SU-DHL-6 (cell line): ENCODE measurements around the gene CHST1.

Experiments
- H2AFZ ChIP-seq: fragments of 200-600 bp; sonication (generic); 2 replicates; pipeline ENCODE4 v1.6.1; 2014; ENCODE audit warnings: low read depth, mild to moderate bottlenecking, moderate library complexity, mixed read lengths, antibody characterized with exemption, low read length; ENCODE audit not compliant: severe bottlenecking
- H3F3A ChIP-seq: fragments of 200-600 bp; shearing (Covaris generic); 2 replicates; pipeline ENCODE4 v1.6.0; 2016; ENCODE audit warnings: antibody characterized with exemption, mild to moderate bottlenecking; ENCODE audit not compliant: insufficient read depth
- H3K27ac ChIP-seq: fragments of 200-600 bp; sonication (generic); 2 replicates; pipeline ENCODE4 v1.5.1; 2016; ENCODE audit warnings: low read depth, mild to moderate bottlenecking, low read length, moderate library complexity, mixed read lengths
- H3K27me3 ChIP-seq: fragments of 200-600 bp; sonication (generic), shearing (Covaris generic); 2 replicates; pipeline ENCODE4 v1.6.0; 2014; ENCODE audit warnings: mild to moderate bottlenecking, low read length
- H3K36me3 ChIP-seq: fragments of 200-600 bp; sonication (generic); 2 replicates; pipeline ENCODE4 v1.6.1; 2014; ENCODE audit warnings: mild to moderate bottlenecking, low read length, mixed read lengths
- H3K4me2 ChIP-seq: fragments of 300-600, 200-600 bp; shearing (Covaris generic), sonication (generic); 2 replicates; pipeline ENCODE4 v1.6.0; 2014; ENCODE audit warnings: low read length, low read depth, mild to moderate bottlenecking; ENCODE audit not compliant: poor library complexity, severe bottlenecking
- H3K4me3 ChIP-seq: fragments of 200-600 bp; sonication (generic); 2 replicates; pipeline ENCODE4 v1.5.1; 2014; ENCODE audit warnings: antibody characterized with exemption, low read length, mild to moderate bottlenecking, mixed read lengths; ENCODE audit not compliant: insufficient read depth, poor library complexity, severe bottlenecking
- H3K79me2 ChIP-seq: fragments of 200-600 bp; sonication (generic); 2 replicates; pipeline ENCODE4 v1.6.1; 2014; ENCODE audit warnings: mild to moderate bottlenecking, low read length, moderate library complexity; ENCODE audit not compliant: insufficient read depth
- H3K9ac ChIP-seq: fragments of 200-600 bp; sonication (generic); 2 replicates; pipeline ENCODE4 v1.7.0; 2014; ENCODE audit warnings: mild to moderate bottlenecking, low read length
- H3K9me2 ChIP-seq: fragments of 200-600 bp; sonication (generic); replicated peaks from 2 replicates; pipeline ENCODE4 v1.6.1; 2014; ENCODE audit warnings: low read length; ENCODE audit not compliant: insufficient read depth
- H3K9me3 ChIP-seq: fragments of 200-600 bp; sonication (generic); 2 replicates; pipeline ENCODE4 v1.6.1; 2014; ENCODE audit warnings: low read length, mixed read lengths; ENCODE audit not compliant: insufficient read depth
- H4K20me1 ChIP-seq: fragments of 200-600 bp; sonication (generic); 2 replicates; pipeline ENCODE4 v1.6.1; 2014; ENCODE audit warnings: low read depth, mild to moderate bottlenecking, antibody characterized with exemption, low read length, moderate library complexity, mixed read lengths
- EZH2phosphoT487 ChIP-seq: fragments of 200-600 bp; sonication (generic), shearing (Covaris generic); conservative IDR thresholded peaks from 2 replicates; pipeline ENCODE4 v1.6.1; 2018; ENCODE audit warnings: mild to moderate bottlenecking, antibody characterized with exemption, low read length, moderate library complexity, mixed read lengths
- TF ChIP-seq, protein P1 (sequence below): fragments of 200-600 bp; sonication (generic); IDR thresholded peaks from one replicate; pipeline ENCODE4 v1.5.1; 2017; ENCODE audit warnings: antibody characterized with exemption, mild to moderate bottlenecking, low read length, moderate library complexity; ENCODE audit not compliant: insufficient read depth, poor library complexity, severe bottlenecking

CHST1 gene

DNA sequence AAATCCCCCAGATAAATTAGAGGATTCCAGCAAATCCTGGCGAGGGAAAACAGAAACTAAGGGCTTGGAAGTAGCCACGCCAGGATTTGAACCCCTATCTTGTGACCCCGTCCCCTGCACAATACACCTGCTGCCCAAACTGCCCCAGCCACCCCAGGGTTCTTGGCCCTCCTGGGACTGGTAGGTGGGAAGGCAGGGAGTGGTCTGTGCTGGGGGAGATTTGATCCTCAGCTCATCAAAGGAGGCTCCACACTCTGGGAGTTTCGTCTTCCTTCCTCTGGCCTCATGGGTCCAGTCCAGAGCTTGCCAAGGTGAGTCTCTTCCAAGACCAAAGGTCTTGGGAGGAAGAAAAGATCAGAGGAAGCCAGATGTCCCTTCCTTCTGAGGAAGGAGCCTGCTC lies 4.5 kb upstream of the CHST1 start:
- TF ChIP-seq EZH2phosphoT487, result no peak
- TF ChIP-seq, protein P1, sequence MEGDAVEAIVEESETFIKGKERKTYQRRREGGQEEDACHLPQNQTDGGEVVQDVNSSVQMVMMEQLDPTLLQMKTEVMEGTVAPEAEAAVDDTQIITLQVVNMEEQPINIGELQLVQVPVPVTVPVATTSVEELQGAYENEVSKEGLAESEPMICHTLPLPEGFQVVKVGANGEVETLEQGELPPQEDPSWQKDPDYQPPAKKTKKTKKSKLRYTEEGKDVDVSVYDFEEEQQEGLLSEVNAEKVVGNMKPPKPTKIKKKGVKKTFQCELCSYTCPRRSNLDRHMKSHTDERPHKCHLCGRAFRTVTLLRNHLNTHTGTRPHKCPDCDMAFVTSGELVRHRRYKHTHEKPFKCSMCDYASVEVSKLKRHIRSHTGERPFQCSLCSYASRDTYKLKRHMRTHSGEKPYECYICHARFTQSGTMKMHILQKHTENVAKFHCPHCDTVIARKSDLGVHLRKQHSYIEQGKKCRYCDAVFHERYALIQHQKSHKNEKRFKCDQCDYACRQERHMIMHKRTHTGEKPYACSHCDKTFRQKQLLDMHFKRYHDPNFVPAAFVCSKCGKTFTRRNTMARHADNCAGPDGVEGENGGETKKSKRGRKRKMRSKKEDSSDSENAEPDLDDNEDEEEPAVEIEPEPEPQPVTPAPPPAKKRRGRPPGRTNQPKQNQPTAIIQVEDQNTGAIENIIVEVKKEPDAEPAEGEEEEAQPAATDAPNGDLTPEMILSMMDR, result no peak
- Histone ChIP-seq H3K36me3 (no peaks in the 10 kb centered on the region), H3K4me2 (no peak overlapping the region), H3K9me2 (no peaks in the 10 kb centered on the region), H2AFZ (no peak overlapping the region), H3K4me3 (no peak overlapping the region), H3K9me3 (no peaks in the 10 kb centered on the region), H3F3A (no peaks in the 10 kb centered on the region), H3K9ac (no peak overlapping the region), H4K20me1 (no peaks in the 10 kb centered on the region), H3K79me2 (no peaks in the 10 kb centered on the region), H3K27ac (no peak overlapping the region), H3K27me3 (no peaks in the 10 kb centered on the region)

DNA sequence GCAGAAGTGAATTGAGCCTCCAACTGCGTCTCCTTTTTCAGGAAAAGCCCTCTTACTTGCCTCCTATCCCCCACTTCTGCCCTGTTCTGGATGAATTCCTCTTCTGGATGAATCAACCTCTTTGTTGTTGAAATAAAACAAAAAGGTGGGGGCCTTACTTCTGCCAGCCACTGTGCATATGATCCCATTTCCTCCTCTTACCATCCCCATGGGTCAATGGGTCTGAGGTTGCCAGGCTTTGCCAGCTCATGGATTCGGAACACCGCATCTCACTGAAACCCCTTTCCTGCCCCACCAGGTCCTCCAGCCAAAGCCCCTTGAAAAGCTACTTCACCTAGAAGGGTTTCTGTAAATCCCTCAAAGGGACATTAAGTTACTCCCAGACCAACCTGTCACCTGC lies 3.7 kb upstream of the CHST1 start:
- no peaks in the 10 kb centered on the region for H3K9me3 ChIP-seq
- H3K4me2 ChIP-seq, result no peak overlapping the region
- no peak overlapping the region for H3K9ac ChIP-seq
- H4K20me1 ChIP-seq, result no peaks in the 10 kb centered on the region
- H3K79me2 ChIP-seq, result no peaks in the 10 kb centered on the region
- H3K36me3 ChIP-seq, result no peaks in the 10 kb centered on the region
- H3K4me3 ChIP-seq, result no peak overlapping the region
- no peak overlapping the region for H2AFZ ChIP-seq
- H3F3A ChIP-seq, result no peaks in the 10 kb centered on the region
- TF ChIP-seq EZH2phosphoT487, result no peak
- TF ChIP-seq, protein P1, result no peak
- H3K27me3 ChIP-seq, result no peaks in the 10 kb centered on the region
- no peaks in the 10 kb centered on the region for H3K9me2 ChIP-seq
- no peak overlapping the region for H3K27ac ChIP-seq

DNA sequence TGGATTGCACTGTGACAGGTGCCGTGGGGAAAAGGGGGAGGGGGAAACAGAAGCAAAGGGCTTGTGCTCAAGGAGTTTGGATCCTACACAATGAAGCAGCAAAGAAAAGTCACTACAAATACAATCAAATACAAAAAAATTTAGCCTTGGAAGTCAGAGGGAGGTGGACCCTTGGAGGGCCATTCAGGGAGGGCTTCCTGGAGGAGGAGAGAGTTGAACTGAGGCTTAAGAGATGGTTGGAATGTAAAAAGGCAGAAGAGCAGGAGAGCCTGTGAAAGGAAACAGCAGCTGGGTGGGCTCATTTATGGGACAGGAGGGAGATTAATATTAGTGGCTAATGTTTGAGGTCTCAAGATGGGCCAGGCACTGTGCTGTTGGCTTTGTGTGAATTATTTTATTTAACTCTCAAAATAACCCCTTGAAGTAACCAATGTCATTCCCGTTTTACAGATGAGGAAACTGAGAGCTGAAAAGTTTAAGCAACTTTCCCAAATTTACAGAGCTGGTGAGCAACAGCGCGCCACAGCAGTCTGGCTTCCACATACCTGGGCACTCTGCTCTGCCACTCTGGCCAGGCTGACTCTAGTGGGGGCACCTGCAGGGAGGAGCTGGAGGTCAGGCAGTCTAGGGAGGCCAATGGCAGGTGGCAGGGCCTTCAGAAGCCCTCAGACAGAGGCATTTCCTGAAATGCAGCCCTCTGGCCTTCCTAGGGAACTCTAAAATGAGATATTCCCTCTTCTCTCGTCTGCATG lies 2.7 kb upstream of the CHST1 start:
- H3K4me3 ChIP-seq, result no peak overlapping the region
- no peak overlapping the region for H3K27ac ChIP-seq
- H3K9me3 ChIP-seq, result no peaks in the 10 kb centered on the region
- H3K36me3 ChIP-seq, result no peaks in the 10 kb centered on the region
- no peak overlapping the region for H3K9ac ChIP-seq
- no peaks in the 10 kb centered on the region for H3K9me2 ChIP-seq
- no peaks in the 10 kb centered on the region for H3K27me3 ChIP-seq
- H3K79me2 ChIP-seq, result no peaks in the 10 kb centered on the region
- no peaks in the 10 kb centered on the region for H4K20me1 ChIP-seq
- H2AFZ ChIP-seq, result no peak overlapping the region
- H3K4me2 ChIP-seq, result no peak overlapping the region
- TF ChIP-seq, protein P1, result no peak
- no peak for TF ChIP-seq EZH2phosphoT487
- no peaks in the 10 kb centered on the region for H3F3A ChIP-seq
